ENCODE data around the gene SULT6B1.
"Not testable (repeated sequence)": the region's sequence is repeated elsewhere in the genome, so short reads cannot be mapped to it uniquely, and the experiment has no call there.

Gene SULT6B1, protein sequence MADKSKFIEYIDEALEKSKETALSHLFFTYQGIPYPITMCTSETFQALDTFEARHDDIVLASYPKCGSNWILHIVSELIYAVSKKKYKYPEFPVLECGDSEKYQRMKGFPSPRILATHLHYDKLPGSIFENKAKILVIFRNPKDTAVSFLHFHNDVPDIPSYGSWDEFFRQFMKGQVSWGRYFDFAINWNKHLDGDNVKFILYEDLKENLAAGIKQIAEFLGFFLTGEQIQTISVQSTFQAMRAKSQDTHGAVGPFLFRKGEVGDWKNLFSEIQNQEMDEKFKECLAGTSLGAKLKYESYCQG

GRCh38 chr2:37188570-37188969 lies at the start of gene SULT6B1:
SULT6B1 (minus strand) TSS chr2:37188670; CDS start chr2:37188640, 30 bp downstream.
- no peak for DNase-seq

DNA sequence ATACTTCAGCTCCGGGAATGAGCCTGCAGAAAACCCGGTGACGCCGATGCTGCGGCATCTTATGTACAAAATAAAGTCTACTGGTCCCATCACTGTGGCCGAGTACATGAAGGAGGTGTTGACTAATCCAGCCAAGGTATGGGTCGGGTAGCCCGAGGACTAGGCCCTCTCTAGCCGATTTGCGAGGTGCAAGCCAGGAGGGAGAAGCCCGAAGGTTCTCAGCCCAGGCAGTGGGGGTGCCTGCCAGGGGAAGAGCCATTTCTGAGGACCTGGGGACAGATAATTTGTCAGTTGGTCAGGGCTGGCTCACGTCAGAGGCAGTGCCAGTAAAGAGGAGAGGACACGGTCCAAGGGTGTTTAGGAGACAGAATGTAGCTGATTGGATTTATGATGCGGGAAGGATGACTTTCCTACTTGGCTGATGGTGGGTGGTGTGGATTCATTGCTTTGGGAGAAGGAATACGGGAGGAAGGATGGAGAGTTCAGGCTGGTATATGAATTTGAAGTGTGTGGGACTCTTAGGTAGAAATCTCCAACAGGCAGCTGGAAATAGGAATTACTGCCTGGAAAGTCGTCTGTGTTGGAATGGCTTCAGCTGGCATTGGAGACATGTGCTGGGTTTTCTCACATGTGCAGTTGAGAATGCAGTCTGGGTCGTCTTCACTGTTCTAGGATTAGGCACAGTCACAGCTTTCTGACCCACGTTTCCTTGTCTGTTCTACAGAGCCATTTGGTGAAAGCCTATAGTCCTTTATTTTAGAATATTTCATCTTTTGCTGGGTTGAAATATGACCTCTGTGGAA lies 43.9 kb upstream of the SULT6B1 start:
- DNase-seq: no peak

DNA sequence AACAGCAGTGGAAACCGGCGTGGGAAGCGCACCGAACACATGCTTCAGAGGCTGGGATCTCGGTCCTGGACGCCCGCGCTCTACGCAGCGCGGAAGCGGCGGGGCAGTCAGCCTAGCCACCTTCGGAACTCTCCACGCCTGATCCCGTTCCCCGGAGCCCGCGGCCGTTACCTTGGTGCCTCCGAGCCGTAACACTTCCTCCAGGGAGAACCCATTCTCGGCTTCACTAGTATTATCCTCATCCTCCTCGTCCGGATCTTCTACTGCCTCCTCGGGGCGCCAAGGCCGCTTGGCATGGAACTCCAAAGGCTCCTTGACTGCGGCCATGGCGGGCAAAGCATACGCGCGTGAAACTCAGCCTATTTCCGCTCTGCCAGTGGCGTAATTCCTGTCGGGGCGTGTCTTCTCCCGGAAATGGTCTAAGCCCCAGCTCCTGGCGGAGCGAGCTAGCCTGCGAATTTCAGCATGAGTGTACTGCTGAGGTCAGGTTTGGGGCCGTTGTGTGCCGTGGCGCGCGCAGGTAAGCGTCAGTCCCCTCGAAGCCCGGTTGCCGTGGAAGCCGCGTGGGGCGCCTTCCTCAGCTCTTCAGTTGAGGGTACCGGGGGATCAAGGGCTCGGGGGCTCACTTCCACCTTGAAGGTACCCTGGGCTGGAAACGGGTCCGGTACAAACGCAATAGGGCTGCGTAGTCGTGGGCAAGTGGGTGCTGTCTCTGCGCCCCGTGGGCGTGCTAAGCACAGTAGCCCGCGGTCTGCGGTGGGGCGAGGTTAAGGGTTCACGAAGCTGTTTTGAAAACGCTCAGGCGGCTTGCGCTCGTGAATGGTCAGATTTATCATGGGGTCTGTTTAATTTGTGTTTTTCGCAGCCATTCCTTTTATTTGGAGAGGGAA lies 43.0 kb upstream of the SULT6B1 start, which contains the start of the genes CEBPZ and NDUFAF7:
TSS of gene CEBPZ (minus strand) at position 356 of the 890 bp plus-strand sequence. CDS start at position 327, 29 bp downstream.
TSS of gene NDUFAF7 (plus strand) at position 418 of the 890 bp plus-strand sequence. CDS start at position 466, 48 bp downstream.
- DNase-seq: peak; percentile 92

- DNase-seq: no peak
These were observed 42.1 kb upstream of the SULT6B1 start for GRCh38 chr2:37230581-37230980.

DNA sequence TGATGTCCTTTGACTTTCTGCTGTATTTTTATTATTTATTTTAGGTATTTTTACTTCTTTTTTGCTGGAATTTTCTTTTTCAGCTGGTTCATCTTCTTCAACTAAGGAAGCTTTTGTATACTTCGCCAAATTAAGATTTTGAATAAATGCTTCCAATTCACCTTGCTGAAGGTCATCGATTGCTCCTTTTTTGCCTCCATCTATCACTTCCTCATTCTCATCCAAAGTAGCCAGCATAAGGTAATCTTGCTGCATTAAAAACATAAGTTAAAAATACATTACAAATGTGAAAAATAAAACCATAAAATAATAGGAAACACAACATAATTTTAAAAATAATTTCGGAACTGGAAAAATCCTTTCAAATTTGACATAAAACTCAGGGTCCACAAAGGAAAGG lies 40.3 kb upstream of the SULT6B1 start:
- no peak for DNase-seq

GRCh38 chr2:37226863-37227262 lies 38.4 kb upstream of the SULT6B1 start:
- no peak for DNase-seq

GRCh38 chr2:37225129-37225528 lies 36.7 kb upstream of the SULT6B1 start:
- DNase-seq: not testable (repeated sequence)

- DNase-seq: no peak
These were observed 35.6 kb upstream of the SULT6B1 start for GRCh38 chr2:37224063-37224462.

- no peak for DNase-seq
These were observed 34.7 kb upstream of the SULT6B1 start for GRCh38 chr2:37223131-37223530.

DNA sequence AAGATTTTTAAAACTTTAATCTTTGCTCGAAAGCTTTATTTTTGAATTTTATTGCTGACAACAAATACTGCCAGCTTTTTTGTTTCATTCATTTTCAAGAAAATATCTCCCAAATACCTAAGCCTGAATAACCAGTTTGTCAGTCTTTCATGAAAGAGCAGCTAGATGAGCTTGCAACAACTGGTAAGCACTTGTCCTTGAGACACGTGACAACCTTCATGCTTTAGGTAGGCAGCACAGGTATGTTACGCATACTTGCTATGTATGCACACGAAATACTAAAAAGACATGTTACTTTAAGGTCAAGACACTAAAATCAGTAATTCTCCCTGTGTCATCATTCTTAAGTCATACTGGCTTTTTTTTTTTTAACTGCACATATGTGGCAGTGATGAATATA lies 30.6 kb upstream of the SULT6B1 start:
- no peak for DNase-seq

GRCh38 chr2:37215250-37215649 lies 26.8 kb upstream of the SULT6B1 start:
- no peak for DNase-seq

GRCh38 chr2:37211939-37212338 lies 23.5 kb upstream of the SULT6B1 start:
- DNase-seq: no peak

- DNase-seq: no peak
These were observed 22.7 kb upstream of the SULT6B1 start for GRCh38 chr2:37211212-37211611.

DNA sequence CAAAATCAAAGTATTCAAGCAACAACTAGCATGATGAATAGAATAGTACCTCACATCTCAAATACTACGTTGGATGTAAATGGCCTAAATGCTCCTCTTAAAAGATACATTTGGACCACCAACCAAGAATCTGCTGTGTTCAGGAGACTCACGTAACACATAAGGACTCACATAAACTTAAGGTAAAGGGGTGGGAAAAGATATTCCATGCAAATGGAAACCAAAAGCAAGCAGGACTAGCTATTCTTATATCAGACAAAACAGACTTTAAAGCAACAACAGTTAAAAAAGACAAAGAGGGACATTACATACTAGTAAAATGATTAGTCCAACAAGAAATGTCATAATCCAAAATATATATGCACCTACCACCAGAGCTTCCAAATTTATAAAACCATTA lies 18.3 kb upstream of the SULT6B1 start:
- DNase-seq: not testable (repeated sequence)

DNA sequence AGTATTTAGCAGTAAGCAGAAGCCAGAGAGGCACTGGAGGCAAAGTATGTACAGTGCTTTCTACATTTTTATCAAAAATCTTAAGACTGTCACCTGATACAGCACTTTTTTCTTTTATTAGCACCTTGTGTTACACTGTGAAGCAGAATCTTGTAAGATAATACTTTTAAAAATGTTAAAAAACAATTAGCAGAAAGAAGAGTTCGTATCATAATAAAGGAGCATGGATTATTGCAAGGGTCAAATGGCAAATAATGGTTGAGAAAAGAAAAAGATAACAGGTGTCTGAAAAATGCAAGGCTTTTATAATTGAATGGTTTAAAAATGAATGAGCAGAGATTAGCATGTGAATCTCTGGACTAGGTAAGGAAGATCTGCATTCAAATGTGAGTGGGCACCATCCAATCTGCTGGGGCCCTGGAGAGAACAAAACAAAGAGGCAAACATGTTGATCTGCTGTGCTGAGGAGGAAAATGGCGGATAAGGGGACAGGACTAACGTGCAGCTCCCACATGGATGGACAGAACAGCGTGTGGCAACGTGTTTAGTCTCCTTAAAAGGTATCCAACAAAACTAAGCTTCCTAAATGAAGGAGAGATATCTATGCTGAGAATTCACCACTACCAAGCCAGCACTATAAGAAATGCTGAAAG lies 17.3 kb upstream of the SULT6B1 start:
- DNase-seq: no peak

DNA sequence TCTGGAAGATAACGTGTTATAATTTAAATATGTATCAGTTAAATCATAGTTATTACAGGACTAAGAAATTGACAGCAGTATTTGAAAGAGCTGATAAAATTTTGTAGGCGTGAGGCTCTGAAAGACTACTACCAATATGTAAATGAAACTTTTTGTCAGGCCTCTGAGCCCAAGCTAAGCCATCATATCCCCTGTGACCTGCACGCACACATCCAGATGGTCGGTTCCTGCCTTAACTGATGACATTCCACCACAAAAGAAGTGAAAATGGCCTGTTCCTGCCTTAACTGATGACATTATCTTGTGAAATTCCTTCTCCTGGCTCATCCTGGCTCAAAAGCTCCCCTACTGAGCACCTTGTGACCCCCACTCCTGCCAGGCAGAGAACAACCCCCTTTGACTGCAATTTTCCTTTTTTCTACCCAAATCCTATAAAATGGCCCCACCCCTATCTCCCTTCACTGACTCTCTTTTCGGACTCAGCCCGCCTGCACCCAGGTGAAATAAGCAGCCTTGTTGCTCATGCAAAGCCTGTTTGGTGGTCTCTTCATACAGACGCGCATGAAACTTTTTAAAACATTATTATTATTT lies 16.7 kb upstream of the SULT6B1 start:
- DNase-seq: not testable (repeated sequence)

DNA sequence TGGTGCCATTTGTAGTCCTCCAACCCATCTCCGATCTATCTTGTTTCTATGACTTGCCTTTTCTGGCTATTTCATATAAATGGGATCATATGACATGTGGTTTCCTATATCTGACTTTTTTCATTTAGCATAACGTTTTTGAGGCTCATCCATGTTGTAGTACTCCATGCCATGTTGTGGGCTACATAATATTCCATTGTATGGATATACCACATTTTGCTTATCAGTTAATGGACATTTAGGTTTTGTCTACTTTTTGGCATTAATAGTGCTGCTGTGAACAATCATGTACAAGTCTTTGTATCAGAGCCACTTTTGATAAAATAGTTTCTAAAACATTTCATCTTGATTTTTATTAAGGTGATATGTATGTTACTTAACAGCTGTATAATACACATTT lies 15.2 kb upstream of the SULT6B1 start:
- no peak for DNase-seq

GRCh38 chr2:37201766-37202165 lies 13.3 kb upstream of the SULT6B1 start:
- peak; percentile 28 for DNase-seq

- no peak for DNase-seq
These were observed 12.7 kb upstream of the SULT6B1 start for GRCh38 chr2:37201208-37201607.

GRCh38 chr2:37198681-37199065 lies 10.2 kb upstream of the SULT6B1 start:
- no peak for DNase-seq

- DNase-seq: peak; percentile 90
These were observed 8.1 kb upstream of the SULT6B1 start, which contains the start of gene CEBPZOS for GRCh38 chr2:37196320-37197195. CEBPZOS (plus strand) TSS chr2:37196496; CDS start chr2:37199705, 3,209 bp downstream.

All from activated naive CD4-positive, alpha-beta T cell treated with Interleukin-2 at 50 U/mL for 16 hours (primary cell).